ENCODE measurements around the gene CAPN9.
"Not testable (repeated sequence)": the region's sequence is repeated elsewhere in the genome, so short reads cannot be mapped to it uniquely, and the experiment has no call there.

CAPN9 gene

DNA sequence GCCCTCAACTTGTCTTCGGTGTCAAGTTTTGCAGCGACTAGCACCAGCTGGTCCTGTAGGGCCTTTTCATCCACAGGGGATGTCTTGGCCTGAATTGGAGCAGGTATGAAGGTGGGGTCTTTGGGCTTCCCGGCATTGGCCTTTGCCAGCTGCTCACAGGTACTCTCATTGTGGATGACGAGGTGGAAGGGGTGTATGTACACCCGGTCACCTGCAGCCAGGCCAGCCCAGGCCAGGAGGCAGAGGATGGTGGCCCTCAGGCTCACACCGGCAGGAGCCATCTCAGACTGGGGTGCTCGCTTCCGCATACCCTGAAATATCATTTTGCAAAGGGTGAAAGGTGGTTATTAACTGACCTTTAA is 36.7 kb upstream of the CAPN9 start:
- FAIRE-seq (no peak), DNase-seq (ENCODE audit: low spot score) (no peak)

DNA sequence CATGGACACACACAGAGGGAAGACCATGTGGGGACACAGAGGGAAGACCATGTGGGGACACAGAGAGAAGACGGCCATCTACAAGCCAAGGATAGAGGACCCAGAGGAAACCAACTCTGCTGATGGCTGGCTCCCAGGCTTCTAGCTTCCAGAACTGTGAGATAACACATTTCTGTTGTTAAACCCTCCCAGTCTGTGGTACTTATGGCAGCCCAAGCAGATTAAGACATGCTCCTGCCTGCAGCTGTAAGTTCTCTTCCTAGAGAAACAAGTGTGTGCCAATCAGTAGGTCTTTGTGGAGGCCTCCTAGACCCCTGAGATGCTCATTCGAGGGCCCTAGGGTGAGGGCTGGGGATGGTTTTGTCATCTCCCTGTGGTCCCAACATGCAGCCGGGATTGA is 35.9 kb upstream of the CAPN9 start:
- DNase-seq (ENCODE audit: low spot score) (no peak), FAIRE-seq (no peak)

DNA sequence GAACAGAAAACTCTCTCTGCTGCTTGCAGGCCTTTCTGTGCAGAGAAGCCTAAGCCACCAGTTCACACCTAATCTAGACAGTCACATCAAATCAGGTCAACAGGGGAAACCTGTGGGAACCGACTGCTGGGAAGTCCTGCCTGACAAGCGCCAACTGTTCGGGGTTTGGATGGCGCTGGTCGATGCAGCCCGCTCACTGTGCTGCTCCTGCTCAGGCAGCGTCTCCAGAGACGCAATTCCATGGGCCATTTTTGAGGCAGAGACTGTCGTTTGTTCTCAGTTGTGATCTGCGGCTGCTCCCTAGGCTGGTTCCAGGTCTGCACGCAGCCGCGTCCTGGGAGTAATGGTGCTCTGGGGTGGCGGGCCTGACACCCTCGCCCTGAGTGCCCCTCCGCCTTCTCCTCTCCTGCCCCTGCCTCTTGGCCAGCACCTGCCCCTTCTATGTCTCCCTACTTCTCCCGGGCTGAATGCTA is 34.7 kb upstream of the CAPN9 start:
- no peak for FAIRE-seq
- DNase-seq (ENCODE audit: low spot score), result no peak

DNA sequence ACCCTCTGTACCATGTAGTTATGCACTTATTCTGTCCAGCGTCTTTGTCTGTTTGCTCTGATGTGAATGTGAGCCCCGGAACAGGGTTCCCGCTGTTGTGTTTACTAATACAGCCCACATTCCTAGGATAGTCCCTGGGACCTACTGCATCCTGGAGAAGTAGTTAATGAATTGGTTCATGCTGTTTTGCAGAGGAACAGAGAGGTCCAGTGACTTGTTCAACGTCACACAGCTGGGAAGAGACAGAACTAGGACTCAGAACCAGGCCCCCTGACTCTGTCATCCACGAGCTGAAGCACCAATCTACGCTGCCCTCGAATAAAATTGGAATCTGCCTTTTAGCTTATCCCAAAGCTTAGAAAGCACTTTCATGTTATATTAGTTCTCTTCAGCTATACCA is 34.0 kb upstream of the CAPN9 start:
- FAIRE-seq (no peak), DNase-seq (ENCODE audit: low spot score) (no peak)

DNA sequence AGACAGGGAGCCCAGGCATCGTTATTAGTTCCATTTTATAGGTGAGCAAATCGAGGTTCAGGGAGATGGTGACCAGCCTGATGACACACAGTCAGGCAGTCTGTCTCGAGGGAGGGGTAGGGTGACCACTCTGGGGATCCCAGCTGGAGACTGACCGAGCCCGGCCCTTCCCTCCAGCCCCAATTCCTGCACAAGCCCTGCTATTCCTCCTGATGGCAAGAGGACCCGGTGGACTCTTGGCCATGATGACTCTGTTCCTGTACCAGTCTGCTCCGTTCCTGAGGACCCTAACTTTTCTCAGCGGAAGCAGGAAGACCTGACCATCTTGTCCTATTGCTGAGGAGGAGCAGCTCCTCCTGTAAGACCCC is 33.7 kb upstream of the CAPN9 start:
- no peak for DNase-seq (ENCODE audit: low spot score)

DNA sequence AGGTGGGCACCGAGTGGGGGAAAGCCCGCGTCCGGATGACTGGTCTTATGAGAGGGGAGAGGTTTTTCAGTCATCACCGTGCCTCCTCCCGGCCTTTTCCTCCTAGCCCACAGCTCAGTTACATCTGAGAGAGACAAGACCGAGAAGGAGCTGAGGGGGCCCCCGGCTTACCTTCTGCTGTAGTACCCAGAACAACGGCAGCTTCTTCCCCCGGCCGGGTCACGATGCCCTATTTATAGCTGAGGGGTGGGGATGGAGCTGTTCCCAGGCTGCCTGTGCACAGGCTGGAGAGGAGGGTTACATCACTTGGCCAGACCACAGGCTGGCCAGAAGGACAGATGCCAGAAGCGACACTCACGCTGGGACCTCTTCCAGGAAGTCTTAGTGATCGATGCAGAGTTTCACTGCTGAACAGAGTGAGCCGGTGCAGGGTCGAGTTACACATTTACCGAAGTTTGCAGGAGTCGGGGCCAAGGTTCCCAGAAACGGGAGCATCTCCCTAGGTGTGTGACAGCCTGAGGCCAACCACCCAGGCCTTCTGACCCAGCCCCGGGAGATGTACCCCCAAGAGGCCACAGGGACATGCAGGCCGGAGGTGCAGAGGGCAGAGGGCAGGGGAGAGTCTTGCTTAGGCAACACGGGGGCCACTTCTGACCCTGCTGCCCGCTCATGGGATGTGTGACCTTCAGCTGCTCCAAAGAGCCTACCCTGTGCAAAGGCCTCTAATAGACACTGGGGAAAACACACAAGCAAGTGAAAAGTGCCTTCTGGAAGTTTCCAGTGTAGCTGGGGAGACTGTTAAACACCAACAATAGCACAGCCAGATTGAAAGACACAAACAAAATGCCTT is 33.0 kb upstream of the CAPN9 start, which contains the start of gene AGT:
Gene AGT (minus strand): TSS at position 208 of the 850 bp plus-strand sequence. CDS start 3,299 bp downstream, outside the sequence.
- FAIRE-seq, result peak; percentile 83
- DNase-seq (ENCODE audit: low spot score), result peak; percentile 77

More for the DNA sequence above, 33.7 kb upstream of the CAPN9 start:
- no peak for FAIRE-seq

DNA sequence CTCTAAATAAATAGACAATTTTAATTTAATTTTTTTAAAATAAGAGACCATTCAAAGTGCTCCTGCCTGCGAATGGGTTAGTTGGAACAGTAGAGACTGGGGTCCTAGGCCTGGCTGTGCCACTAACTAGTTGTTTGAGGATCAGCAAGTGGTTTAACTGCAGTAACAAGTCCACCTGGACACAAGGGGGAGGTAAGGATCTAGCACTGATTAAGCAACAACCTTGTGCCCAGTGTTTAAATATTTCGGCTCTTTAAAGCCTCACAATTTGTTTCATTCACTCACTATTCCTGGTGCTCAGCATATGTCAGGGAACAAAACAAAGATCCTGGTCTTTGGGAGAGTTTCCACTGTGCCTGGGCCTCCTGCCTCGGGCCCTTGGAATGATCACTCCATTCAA is 31.7 kb upstream of the CAPN9 start:
- DNase-seq (ENCODE audit: low spot score) (no peak), FAIRE-seq (no peak)

DNA sequence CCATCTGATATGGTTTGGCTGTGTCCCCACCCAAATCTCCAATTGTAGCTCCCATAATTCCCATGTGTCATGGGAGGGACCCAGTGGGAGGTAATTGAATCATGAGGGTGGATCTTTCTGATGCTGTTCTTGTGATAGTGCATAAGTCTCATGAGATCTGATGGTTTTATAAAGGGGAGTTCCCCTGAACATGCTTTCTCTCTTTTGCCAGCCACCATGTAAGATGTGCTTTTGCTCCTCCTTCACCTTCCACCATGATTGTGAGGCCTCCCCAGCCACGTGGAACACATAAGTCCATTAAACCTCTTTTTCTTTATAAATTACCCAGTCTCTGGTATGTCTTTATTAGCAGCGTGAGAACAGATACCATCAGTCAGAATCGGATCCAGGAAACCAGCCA is 30.7 kb upstream of the CAPN9 start:
- not testable (repeated sequence) for FAIRE-seq

DNA sequence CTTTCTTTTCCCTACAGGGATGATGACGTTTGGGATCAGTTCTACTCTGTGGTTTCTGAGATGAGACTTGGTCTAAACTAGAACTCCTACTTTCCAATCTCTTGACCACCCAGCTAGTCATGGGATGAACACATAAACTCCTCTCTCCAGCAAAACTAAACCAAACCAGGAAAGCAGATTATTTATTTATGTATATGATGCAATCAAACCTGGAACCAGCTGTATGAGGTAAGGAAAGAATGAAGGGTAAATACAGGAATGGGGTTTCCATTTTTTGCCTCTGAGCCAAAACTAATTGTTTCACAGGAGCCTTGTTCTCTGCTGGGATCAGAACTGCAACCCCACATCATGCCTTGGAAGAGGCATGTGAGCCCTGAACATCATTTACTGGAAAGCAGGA is 29.9 kb upstream of the CAPN9 start:
- no peak for FAIRE-seq

More for the DNA sequence above, 30.7 kb upstream of the CAPN9 start:
- not testable (repeated sequence) for DNase-seq (ENCODE audit: low spot score)

DNA sequence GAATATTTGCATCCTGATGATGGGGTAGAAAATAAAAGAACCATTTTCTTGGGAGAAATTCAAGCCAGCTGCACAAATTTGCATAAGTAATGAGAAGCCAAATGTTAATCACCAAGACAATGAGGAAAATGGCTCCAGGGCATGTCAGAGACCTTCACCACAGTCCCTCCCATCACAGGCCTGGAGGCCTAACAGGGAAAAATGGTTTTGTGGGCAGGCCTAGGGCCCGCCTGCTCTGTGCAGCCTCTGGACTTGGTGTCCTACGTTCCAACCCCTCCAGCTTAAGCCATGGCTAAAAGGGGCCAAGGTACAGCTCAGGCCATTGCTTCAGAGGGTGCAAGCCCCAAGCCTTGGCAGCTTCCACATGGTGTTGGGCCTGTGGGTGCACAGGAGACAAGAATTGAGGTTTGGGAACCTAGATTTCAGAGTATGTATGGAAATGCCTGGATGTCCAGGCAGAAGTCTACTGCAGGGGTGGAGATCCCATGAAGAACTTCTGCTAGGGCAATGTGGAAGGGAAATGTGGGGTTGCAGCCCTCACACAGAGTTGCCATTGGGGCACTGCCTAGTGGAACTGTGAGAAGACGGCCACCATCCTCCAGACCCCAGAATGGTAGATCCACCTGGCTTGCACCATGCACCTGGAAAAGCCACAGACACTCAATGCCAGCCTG is 25.2 kb upstream of the CAPN9 start:
- FAIRE-seq, result not testable (repeated sequence)

More for the DNA sequence above, 29.9 kb upstream of the CAPN9 start:
- DNase-seq (ENCODE audit: low spot score), result no peak

DNA sequence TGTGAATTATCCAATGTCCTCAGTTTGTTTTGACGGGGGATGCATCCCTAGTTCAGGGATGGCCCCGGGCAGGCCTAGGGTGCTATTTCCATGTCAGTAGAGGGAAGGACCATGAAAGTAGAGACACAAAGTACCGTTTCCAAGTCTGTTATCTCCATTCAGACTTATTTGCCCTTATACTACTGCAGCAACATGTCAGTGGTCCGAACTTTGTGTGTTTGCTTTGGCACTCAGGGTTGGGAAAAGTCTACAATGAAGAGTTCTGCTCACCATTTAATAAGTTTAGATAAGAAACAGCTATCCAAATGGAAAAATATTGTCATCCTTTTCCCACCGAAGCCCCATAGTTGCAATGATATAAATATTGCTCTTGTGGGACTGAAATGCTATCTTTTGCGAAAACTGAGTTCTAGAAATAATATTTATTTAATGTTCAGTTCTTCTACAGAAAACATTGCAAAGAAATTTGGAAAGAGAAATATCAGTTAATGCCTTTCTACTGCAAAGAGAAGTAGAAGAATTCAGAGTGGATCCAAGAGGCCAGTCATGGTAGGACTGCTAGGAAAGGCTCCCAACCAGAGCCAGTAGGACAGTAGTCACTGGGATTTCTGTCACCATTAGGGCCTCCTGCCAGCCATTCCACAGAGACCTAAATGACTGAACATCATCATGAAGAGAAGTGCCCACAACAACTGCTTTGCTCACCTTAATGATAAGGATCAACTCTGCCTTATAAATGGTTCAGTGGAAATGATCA is 21.8 kb upstream of the CAPN9 start:
- DNase-seq (ENCODE audit: low spot score) (no peak), FAIRE-seq (no peak)

More for the DNA sequence above, 25.2 kb upstream of the CAPN9 start:
- not testable (repeated sequence) for DNase-seq (ENCODE audit: low spot score)

DNA sequence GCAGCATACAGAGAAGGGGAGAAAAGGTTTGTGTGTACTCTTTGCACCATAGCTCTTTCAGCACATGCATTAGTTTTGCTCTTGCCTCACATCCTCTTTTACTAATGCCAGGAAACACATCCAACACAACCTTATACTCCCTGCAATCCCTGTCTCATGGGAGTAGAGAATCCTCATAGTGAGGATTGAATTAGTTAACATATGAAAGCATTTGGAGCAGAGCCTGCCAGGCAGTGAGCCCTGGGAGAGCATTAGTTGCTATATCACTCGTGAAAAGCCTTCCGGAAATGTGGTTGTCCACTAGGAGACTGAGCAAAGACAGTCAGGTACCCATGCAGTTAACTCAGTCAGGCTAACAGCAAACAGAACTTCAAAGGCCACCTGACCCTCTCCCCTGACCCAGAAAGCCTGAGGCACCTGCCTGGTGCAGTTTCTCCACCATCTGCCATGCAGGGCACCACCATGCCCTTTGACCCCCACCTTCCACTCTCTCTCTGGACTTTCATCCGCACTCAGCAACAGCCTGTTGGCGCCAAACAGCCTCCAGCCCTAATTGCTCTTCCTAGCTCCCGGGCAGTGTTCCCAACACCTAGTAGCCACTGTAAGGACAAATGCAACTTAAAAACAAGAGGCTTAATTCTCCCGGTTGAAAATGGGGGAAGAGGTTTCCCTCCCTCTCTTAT is 18.3 kb upstream of the CAPN9 start:
- DNase-seq (ENCODE audit: low spot score), result no peak
- FAIRE-seq, result no peak

DNA sequence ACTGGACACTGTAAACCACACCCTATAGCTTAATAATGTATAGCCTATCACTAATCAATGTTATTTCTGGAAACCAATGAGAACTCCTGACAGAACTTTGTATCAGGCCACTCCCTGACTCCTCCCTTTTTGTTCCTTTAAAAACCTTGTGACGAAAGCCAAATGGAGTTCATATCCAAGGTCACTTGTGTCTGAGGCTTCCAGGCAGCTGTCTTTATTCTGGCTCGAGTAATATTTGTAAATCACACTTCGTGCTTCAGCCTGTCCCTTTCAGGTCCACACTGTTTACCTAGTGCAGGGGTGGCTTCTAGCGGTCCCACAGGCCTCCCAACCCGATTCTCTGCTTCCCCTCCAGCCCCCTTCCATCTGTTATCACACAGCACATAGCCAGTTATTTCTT is 16.2 kb upstream of the CAPN9 start:
- FAIRE-seq (no peak), DNase-seq (ENCODE audit: low spot score) (no peak)

DNA sequence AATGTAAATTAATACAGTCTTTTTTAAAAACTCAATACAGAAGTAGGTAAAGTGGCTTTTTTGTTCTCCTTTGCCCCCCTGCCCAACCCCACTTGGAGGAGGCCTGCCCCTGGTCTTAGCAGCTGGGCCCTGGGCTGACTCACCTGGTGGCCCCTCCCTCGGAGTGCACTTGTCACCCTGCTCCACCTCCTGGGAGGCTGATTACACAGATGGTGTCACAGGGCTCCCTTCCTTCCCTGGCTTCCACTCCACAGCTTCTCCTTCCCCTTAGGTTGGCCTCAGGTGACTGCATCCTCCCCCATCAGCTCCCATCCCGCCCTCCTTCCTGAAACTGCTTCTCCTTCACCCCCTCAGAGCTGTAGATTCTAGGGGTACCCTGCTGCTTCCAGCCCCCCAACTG is 11.7 kb upstream of the CAPN9 start:
- no peak for DNase-seq (ENCODE audit: low spot score)
- FAIRE-seq, result no peak

DNA sequence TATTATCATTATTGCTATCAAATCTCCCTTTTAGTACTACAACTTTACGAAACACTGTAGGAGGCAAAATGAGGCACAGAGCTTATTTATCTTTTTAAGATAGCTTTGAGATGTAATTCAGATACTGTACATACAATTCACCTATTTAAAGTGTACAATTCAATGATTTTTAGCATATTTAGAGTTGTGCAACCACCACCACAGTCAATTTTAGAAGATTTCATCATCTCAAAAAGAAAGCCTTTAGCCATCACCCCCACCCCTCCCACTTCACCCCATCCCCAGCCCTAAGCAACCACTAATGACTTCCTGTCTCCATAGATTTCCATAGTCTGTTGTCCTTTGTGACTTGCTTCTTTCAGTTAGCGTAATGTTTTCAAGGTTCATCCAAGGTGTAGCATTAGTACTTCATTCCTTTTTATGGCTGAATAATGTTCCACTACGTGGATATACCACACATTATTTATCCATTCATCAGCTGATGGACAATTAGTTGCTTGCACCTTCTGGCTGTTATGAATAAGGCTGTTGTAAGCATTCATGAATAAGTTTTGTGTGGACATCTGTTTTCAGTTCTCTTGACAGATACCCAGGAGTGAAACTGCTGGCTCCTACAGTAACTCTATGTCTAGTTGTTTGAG is 9.4 kb upstream of the CAPN9 start:
- FAIRE-seq (no peak), DNase-seq (ENCODE audit: low spot score) (no peak)

DNA sequence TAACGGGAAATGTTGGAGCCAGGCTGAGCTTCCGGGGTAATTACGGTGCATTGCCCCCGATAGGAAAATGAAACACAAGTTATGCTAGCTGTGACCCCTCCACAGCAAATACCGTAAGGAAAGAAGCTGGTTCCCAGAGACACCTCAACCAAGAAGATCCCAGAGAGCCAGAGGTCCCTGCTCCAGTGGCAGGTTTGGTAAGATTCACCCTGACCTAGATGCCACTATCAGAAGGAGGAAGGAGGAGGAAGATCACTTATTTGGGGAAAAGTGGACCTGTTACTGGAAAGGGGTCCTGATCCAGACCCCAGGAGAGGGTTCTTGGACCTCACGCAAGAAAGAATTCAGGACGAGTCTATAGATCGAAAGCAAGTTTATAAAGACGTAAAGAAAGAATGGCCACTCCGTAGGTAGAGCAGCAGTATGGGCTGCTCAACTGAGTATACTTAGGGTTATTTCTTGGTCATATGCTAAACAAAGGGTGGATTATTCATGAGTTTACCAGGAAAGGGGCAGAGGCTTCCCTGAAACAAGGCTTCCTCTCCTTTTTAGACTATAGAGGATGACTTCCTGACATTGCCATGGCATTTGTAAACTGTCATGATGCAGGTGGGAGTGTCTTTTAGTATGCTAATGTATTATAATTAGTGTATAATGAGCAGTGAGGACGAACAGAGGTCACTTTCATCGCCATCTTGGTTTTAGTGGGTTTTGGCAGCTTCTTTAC is 7.5 kb upstream of the CAPN9 start:
- FAIRE-seq (no peak), DNase-seq (ENCODE audit: low spot score) (no peak)

DNA sequence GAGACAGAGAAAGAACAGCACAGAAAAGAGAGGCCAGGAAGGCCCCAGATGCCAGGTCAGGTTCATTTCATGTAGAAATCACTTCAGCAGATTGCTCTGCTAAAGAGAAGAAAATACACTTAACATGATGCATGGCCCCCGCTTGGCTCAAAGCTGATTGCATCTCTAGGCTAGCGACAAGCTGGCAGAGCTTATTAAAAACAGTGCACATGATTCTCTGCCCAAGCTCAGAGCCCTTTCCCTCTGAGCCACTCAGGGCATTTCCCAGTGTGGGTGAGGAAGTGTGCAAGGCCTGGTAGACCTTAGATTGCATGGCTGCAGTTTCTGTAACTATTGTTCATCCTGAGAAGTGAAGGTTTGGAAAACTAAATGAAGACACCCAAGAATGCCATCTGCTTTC is 3.3 kb upstream of the CAPN9 start:
- FAIRE-seq, result no peak
- no peak for DNase-seq (ENCODE audit: low spot score)

DNA sequence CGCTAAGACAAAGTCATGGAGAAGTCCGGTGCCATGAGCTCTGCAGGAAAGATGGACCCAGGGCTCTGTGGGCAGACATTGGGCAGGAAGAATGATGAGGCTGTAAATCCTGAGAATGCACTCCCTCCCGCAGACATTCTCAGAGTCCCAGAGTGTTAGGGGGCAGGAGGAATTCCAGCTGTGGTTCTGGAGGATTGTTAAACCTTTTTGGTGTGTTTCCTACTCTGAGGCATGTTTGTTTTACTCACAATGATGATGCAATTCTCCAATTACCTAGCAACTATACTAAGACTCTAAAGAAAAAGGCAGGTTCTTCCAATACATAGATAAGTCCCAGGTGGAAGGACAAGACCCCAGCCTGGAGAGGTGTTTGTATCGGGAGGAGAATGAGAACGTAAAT is 2.8 kb upstream of the CAPN9 start:
- DNase-seq (ENCODE audit: low spot score), result no peak

DNA sequence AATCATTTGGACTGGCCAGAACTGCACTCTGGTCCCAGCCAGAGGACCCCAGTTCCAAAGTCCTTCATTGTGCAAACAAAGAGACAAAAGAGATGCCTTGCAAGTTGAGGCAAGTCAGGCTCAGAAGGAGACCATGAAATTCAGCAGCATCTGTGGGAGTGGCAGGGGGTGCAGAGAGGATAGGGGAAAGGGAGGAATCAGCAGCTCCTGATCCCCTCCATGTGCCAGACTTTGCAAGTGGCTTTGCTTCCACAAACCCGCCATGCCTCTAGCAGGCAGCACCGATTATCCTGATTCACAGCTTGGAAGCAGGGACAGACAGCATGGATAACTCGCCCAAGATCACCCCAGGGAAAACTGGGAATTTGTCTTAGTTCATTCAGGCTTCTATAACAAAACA is 2.1 kb upstream of the CAPN9 start:
- FAIRE-seq (no peak), DNase-seq (ENCODE audit: low spot score) (no peak)

More for the DNA sequence above, 2.8 kb upstream of the CAPN9 start:
- FAIRE-seq, result no peak

DNA sequence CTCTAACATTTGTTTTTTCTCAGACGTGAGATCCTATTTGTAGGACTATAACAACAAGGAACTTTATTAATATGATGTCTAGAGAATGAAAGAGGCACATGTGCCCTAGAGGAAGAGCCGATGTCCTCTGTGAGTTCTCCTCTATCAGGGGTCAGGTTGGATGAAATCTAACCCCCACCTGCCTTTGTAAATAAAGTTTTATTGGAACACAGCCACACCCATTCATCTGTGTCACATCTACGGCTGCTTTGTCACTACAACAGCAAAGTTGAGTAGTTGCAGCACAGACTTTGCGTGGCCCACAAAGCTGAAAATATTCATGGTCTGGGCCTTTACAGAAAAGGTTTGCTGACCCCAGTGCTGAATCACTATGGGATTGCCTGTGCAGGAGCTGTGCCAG is 571 bp upstream of the CAPN9 start:
- DNase-seq (ENCODE audit: low spot score) (no peak), FAIRE-seq (no peak)

Data from RCC 7860 (cell line).